ENCODE measurements around the gene PLXDC2.

PLXDC2 gene

DNA sequence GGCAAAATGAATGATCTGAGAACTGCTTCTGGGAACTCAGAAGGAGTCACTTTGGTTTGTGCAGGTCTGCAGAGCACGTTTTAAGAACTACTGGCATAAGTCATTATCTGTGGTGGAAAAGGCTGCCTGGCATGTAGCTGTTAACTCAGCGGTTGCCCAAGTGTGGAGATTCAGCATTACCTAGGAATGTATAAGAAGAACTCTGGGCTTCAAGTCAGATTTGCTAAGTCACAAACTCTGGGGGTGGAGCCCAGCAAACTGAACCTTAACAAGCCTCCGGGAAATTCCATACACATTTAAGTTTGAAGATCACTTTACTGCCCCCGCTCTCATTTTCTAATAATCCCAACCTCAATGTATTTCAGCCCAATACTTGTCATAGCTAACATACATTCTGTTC lies 31.1 kb downstream of the PLXDC2 start:
- DNase-seq = no peak
- H3K27me3 Mint-ChIP-seq (ENCODE audit: low read depth, poor library complexity) = no peaks in the 10 kb centered on the region
- no peak overlapping the region for H3K27ac Mint-ChIP-seq
- H3K4me3 Mint-ChIP-seq = no peak overlapping the region
- no peak for TF ChIP-seq CTCF (IDR thresholded peaks at IDR 0.05)
- peaks cover 30% of the 10 kb centered on the region for H3K4me1 Mint-ChIP-seq
- H3K36me3 Mint-ChIP-seq (ENCODE audit: low read depth) = peaks cover 33% of the 10 kb centered on the region
- H3K9me3 Mint-ChIP-seq = peaks cover 4% of the 10 kb centered on the region

- no peak for DNase-seq
- H3K27ac Mint-ChIP-seq = peak overlapping the region; percentile 39
- peaks cover 28% of the 10 kb centered on the region for H3K4me1 Mint-ChIP-seq
- H3K9me3 Mint-ChIP-seq = peaks cover 4% of the 10 kb centered on the region
- H3K36me3 Mint-ChIP-seq (ENCODE audit: low read depth) = peaks cover 33% of the 10 kb centered on the region
- H3K4me3 Mint-ChIP-seq = no peak overlapping the region
- no peaks in the 10 kb centered on the region for H3K27me3 Mint-ChIP-seq (ENCODE audit: low read depth, poor library complexity)
- no peak for TF ChIP-seq CTCF (IDR thresholded peaks at IDR 0.05)
Measured at GRCh38 chr10:19848226-19848985, 32.2 kb downstream of the PLXDC2 start.

DNA sequence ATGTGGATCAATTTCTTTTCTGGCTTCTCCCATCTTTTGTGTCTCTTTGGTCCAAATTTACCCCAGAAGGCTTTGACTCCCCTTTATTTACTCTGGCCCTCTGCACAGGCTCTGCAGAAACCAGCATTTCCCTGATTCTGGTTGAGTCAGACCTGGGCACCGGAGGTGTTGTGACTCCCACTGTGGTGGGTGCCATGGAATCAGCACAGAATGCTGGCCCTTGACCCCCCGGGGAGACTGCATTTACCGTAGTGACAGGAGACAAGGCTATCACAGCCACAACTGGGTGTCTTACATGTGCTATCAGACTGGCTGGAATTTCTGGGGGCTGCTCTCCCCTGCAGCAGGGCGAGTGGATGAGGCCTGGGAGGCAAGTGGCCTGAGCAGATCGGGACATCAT lies 37.6 kb downstream of the PLXDC2 start:
- Mint-ChIP-seq H3K36me3 (ENCODE audit: low read depth) (peaks cover 16% of the 10 kb centered on the region), H3K4me3 (no peak overlapping the region), H3K4me1 (peaks cover 12% of the 10 kb centered on the region), H3K27ac (no peak overlapping the region), H3K27me3 (ENCODE audit: low read depth, poor library complexity) (no peaks in the 10 kb centered on the region), H3K9me3 (no peaks in the 10 kb centered on the region)
- no peak for DNase-seq
- TF ChIP-seq CTCF (IDR thresholded peaks at IDR 0.05) = no peak

- Mint-ChIP-seq H3K27me3 (ENCODE audit: low read depth, poor library complexity) (no peaks in the 10 kb centered on the region), H3K36me3 (ENCODE audit: low read depth) (peaks cover 20% of the 10 kb centered on the region), H3K27ac (no peak overlapping the region), H3K4me1 (peaks cover 23% of the 10 kb centered on the region), H3K4me3 (no peak overlapping the region), H3K9me3 (no peaks in the 10 kb centered on the region)
- DNase-seq = no peak
- TF ChIP-seq CTCF (IDR thresholded peaks at IDR 0.05) = no peak
Measured at GRCh38 chr10:19857876-19858275, 41.6 kb downstream of the PLXDC2 start.

GRCh38 chr10:19860107-19860506 lies 43.9 kb downstream of the PLXDC2 start:
- DNase-seq = no peak
- H3K27me3 Mint-ChIP-seq (ENCODE audit: low read depth, poor library complexity) = no peaks in the 10 kb centered on the region
- H3K9me3 Mint-ChIP-seq = peaks cover 7% of the 10 kb centered on the region
- peaks cover 18% of the 10 kb centered on the region for H3K4me1 Mint-ChIP-seq
- peaks cover 28% of the 10 kb centered on the region for H3K36me3 Mint-ChIP-seq (ENCODE audit: low read depth)
- H3K4me3 Mint-ChIP-seq = no peak overlapping the region
- no peak overlapping the region for H3K27ac Mint-ChIP-seq
- no peak for TF ChIP-seq CTCF (IDR thresholded peaks at IDR 0.05)
